HG03139 (cell line): ENCODE data around the gene HNRNPF.
"Not testable (repeated sequence)": the region's sequence is repeated elsewhere in the genome, so short reads cannot be mapped to it uniquely, and the experiment has no call there.

Experiments used
- ATAC-seq: cut with Tn5 transposase; IDR thresholded peaks from one replicate; pipeline ENCODE4 v1.9.1; 2021; ENCODE audit not compliant: unreplicated experiment

The HNRNPF gene

GRCh38 chr10:43408710-43409384 lies at the start of gene HNRNPF:
Gene HNRNPF, minus strand, starts transcription at chr10:43409186. Its CDS starts 21,302 bp downstream, at chr10:43387884.
- peak; percentile 71 for ATAC-seq

GRCh38 chr10:43458227-43458626 lies 49.2 kb upstream of the HNRNPF start:
- no peak for ATAC-seq

- not testable (repeated sequence) for ATAC-seq
These were observed 47.6 kb upstream of the HNRNPF start for GRCh38 chr10:43456561-43456960.

GRCh38 chr10:43454025-43454424 lies 45.0 kb upstream of the HNRNPF start:
- ATAC-seq: not testable (repeated sequence)

GRCh38 chr10:43453266-43453831 lies 44.4 kb upstream of the HNRNPF start:
- ATAC-seq: no peak

GRCh38 chr10:43452356-43452914 lies 43.4 kb upstream of the HNRNPF start:
- no peak for ATAC-seq

- ATAC-seq: no peak
These were observed 39.8 kb upstream of the HNRNPF start for GRCh38 chr10:43448742-43449141.

GRCh38 chr10:43446219-43447017 lies 37.4 kb upstream of the HNRNPF start:
- ATAC-seq: not testable (repeated sequence)

GRCh38 chr10:43444897-43445466 lies 36.0 kb upstream of the HNRNPF start:
- no peak for ATAC-seq

- ATAC-seq: no peak
These were observed 35.3 kb upstream of the HNRNPF start for GRCh38 chr10:43444323-43444722.

GRCh38 chr10:43440463-43441134 lies 31.6 kb upstream of the HNRNPF start:
- ATAC-seq: no peak

- ATAC-seq: no peak
These were observed 28.3 kb upstream of the HNRNPF start for GRCh38 chr10:43437141-43437870.

GRCh38 chr10:43436291-43437140 lies 27.5 kb upstream of the HNRNPF start, which contains the start of gene ZNF487:
Gene ZNF487, plus strand, starts transcription at chr10:43437111. Its CDS starts 38,703 bp downstream, at chr10:43475814.
- ATAC-seq: peak; percentile 93

- no peak for ATAC-seq
These were observed 22.1 kb upstream of the HNRNPF start for GRCh38 chr10:43430926-43431663.

- ATAC-seq: no peak
These were observed 18.3 kb upstream of the HNRNPF start for GRCh38 chr10:43427166-43427825.

- not testable (repeated sequence) for ATAC-seq
These were observed 17.5 kb upstream of the HNRNPF start for GRCh38 chr10:43426476-43426875.

- ATAC-seq: no peak
These were observed 15.4 kb upstream of the HNRNPF start for GRCh38 chr10:43424416-43424815.

- ATAC-seq: not testable (repeated sequence)
These were observed 13.0 kb upstream of the HNRNPF start for GRCh38 chr10:43421944-43422343.
